Smooth muscle cell of the coronary artery (primary cell): Measurements from ENCODE around the gene MEF2A. TPM values are rescaled to one million over a fixed set of nuclear protein-coding genes. Genes with fewer than 3 reads are reported as not detected.

Experiments used
- total RNA-seq: library from RNA; depleted of rRNA; stranded (reverse); fragments of >200 nt; gene quantifications from 2 replicates; pipeline ENCODE4 v1.2.3, GENCODE V29; 2014; ENCODE audit warnings: low replicate concordance

The MEF2A gene
- total RNA-seq = 14.4 and 15.3 TPM in 2 replicates

DNA sequence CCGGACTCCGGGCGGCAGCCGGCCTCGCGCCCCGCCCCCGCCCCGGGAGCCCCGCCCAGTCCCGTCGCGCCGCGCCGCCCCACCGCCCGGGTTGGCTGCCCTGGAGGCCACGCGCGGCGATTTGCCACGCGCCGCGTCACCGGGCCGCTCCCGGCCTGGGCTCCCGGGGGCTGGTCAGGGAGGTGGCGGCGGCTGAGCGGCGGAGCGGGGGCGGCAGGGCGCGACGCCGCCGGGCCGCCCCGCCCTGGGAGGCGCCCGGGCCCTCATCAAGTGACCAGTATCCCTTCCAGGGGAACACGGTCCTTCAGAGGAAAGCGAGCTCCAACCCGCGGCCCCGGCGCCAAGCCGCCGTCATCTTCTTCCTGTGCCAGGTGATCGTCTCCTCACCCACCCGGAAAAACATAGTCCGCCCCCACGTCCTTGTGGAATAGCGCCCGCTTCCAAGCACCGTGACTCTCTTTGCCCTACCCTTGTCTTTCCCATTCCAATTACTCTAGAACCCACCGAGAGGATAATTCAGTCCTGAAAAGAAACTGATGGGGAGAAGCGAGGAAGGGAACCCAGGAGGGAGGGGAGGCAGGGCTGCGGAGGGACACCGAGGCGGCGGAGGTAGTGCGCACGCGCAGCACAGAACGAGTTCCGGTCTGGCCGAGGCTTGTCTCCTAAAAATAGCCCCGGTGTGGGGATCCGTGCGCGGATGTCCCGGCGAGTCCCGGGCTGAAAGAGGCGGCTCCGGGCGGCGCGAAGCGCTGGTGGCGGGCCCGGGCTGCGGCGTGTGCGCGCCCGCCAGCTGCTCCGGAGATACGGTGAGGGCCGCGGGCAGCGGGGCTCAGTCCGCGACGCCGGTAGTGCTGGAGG, at the start of gene MEF2A:
Gene MEF2A, plus strand, starts transcription at position 686 of the 858 bp plus-strand sequence. CDS start 67,136 bp downstream, outside the sequence.

GRCh38 chr15:99733268-99734039, 167.7 kb downstream of the MEF2A start, which contains the start of gene LYSMD4:
LYSMD4 (minus strand) TSS chr15:99733437; CDS start chr15:99731999, 1,438 bp downstream.

Other genes with a start within 250 kb of the MEF2A start
- 5.6 and 7.3 TPM in 2 replicates for gene LYSMD4, start 167.5 kb downstream of the MEF2A start, total RNA-seq